Activated naive CD8-positive, alpha-beta T cell treated with anti-CD3 and anti-CD28 coated beads for 36 hours (primary cell): ENCODE data around the gene RBMY1A1. TPM values are rescaled to one million over a fixed set of nuclear protein-coding genes. Genes with fewer than 3 reads are reported as not detected.
"Not testable (repeated sequence)": the region's sequence is repeated elsewhere in the genome, so short reads cannot be mapped to it uniquely, and the experiment has no call there.

Experiments
- DNase-seq: peaks from one replicate; pipeline ENCODE4 v3.0.0; 2021
- H3K27ac Mint-ChIP-seq: one replicate; pipeline ENCODE4 v1.8.0; 2022; ENCODE audit warnings: mild to moderate bottlenecking, moderate library complexity, mixed read lengths
- H3K27me3 Mint-ChIP-seq: one replicate; pipeline ENCODE4 v1.8.0; 2022; ENCODE audit warnings: mild to moderate bottlenecking, mixed read lengths
- H3K36me3 Mint-ChIP-seq: one replicate; pipeline ENCODE4 v1.8.0; 2021; ENCODE audit warnings: mild to moderate bottlenecking, mixed read lengths
- H3K4me1 Mint-ChIP-seq: one replicate; pipeline ENCODE4 v1.8.0; 2021; ENCODE audit warnings: mixed read lengths
- H3K4me3 Mint-ChIP-seq: one replicate; pipeline ENCODE4 v1.8.0; 2022; ENCODE audit warnings: mild to moderate bottlenecking, moderate library complexity, mixed read lengths
- H3K9me3 Mint-ChIP-seq: one replicate; pipeline ENCODE4 v1.8.0; 2022; ENCODE audit warnings: mixed read lengths
- total RNA-seq, 2 experiments: library from RNA; stranded (reverse); gene quantifications; one replicate each; pipeline ENCODE4 v1.2.3, GENCODE V29; 2021

The RBMY1A1 gene
- not detected for total RNA-seq

DNA sequence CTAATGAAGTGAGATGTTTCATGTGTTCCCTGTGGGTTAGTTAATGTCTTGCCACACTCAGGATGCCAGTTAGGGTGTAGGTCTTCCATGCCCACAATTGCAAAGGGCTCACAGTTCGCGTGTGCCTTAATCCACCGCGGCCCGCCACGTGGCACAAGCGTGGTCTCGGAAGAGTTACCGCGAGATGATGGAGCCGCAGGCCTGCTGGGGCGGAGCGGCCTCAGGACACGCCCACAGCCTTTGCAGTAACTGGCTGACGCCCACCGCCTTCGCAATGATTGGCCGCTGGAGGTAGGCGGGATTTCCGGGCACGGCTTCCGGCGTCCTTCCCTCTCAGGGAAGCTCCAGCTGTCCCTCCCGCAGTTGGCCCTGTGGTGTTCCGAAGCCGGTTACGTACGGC lies at the start of gene RBMY1A1:
Gene RBMY1A1, plus strand, starts transcription at position 301 of the 400 bp plus-strand sequence. CDS start 2,013 bp downstream, outside the sequence.
- H3K4me1 Mint-ChIP-seq, H3K9me3 Mint-ChIP-seq, DNase-seq, H3K27ac Mint-ChIP-seq, H3K36me3 Mint-ChIP-seq, H3K4me3 Mint-ChIP-seq, H3K27me3 Mint-ChIP-seq: not testable (repeated sequence)

DNA sequence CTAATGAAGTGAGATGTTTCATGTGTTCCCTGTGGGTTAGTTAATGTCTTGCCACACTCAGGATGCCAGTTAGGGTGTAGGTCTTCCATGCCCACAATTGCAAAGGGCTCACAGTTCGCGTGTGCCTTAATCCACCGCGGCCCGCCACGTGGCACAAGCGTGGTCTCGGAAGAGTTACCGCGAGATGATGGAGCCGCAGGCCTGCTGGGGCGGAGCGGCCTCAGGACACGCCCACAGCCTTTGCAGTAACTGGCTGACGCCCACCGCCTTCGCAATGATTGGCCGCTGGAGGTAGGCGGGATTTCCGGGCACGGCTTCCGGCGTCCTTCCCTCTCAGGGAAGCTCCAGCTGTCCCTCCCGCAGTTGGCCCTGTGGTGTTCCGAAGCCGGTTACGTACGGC lies 23.6 kb upstream of the RBMY1A1 start, which contains the start of gene RBMY1B:
Gene RBMY1B, plus strand, starts transcription at position 301 of the 400 bp plus-strand sequence. CDS start 2,013 bp downstream, outside the sequence.
- H3K4me3 Mint-ChIP-seq, DNase-seq, H3K9me3 Mint-ChIP-seq, H3K36me3 Mint-ChIP-seq, H3K27me3 Mint-ChIP-seq, H3K27ac Mint-ChIP-seq, H3K4me1 Mint-ChIP-seq: not testable (repeated sequence)

DNA sequence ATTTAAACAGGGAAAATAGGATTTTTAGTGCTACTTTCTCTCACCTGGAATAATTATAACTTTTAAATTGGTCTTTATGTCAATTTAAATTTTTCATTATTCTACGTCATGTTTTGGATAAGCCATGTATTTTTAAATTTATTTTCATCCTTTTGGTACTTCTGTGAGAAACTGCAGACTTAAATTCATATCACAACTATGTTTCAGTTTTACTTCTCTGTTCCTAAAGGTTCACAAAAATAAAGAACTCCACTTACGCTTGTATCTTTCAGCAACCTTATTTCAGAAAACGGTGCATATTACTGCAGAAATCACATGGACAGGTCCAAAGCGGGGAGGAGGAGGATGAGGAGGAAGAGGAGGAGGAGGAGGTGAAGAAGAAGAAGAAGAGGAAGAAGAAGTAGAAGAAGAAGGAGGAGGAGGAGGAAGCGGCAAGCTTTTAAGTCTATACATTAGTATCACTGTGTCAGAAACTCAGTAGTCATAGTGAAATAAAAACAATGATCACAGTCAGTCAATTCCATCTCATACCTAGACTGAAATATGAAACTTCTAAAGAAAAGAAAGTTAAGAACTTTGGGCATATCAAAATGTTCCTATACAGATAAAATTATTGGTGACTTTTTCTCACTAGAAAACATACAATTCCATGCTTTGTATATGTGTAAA lies 24.8 kb downstream of the RBMY1A1 start:
- H3K27me3 Mint-ChIP-seq, H3K4me1 Mint-ChIP-seq, H3K27ac Mint-ChIP-seq, DNase-seq, H3K9me3 Mint-ChIP-seq, H3K4me3 Mint-ChIP-seq, H3K36me3 Mint-ChIP-seq: not testable (repeated sequence)

DNA sequence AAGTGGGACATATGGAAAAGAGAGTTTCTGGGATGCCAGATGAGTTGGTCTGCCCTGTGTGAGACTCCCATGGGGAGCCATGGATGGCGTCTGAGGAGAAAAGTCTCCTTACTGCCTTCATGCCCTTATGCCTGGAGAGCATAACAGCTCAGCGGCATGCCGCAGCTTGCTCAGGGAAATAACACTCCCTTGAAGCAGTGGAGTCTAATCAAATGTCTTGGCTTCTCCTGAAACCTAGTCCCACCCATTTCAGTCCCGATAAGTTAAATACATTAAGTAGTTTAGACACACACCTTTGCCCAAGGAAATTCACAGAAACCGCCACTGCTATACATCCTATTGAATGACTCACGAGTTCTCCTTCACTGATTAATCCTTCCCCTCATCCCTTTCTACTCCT lies 50.8 kb downstream of the RBMY1A1 start:
- H3K27ac Mint-ChIP-seq, result no peak overlapping the region
- H3K4me3 Mint-ChIP-seq, result no peak overlapping the region
- H3K4me1 Mint-ChIP-seq, result no peaks in the 10 kb centered on the region
- no peaks in the 10 kb centered on the region for H3K36me3 Mint-ChIP-seq
- DNase-seq, result no peak
- H3K9me3 Mint-ChIP-seq, result no peaks in the 10 kb centered on the region
- no peaks in the 10 kb centered on the region for H3K27me3 Mint-ChIP-seq

DNA sequence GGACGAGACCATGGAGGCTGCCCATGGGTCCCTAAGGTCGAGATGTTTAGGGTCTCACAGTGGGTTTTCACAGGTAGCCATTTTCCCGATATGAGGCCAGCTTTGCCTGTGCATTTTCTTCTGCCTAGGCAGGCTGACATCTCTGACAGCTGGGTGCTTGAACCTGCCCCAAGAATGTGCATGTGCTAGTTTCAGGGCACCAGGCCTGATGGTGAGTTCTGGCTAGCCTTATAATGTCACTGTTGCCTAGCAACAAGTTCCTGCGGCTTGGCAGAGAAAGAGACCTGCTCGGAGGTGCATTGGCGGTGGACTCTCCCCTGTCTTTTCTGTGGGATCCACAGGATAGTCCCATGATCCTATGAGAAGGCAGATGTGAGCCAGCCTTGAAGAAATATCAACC lies 51.8 kb downstream of the RBMY1A1 start:
- H3K9me3 Mint-ChIP-seq, H3K4me1 Mint-ChIP-seq, H3K27ac Mint-ChIP-seq, DNase-seq, H3K36me3 Mint-ChIP-seq, H3K27me3 Mint-ChIP-seq, H3K4me3 Mint-ChIP-seq: not testable (repeated sequence)

DNA sequence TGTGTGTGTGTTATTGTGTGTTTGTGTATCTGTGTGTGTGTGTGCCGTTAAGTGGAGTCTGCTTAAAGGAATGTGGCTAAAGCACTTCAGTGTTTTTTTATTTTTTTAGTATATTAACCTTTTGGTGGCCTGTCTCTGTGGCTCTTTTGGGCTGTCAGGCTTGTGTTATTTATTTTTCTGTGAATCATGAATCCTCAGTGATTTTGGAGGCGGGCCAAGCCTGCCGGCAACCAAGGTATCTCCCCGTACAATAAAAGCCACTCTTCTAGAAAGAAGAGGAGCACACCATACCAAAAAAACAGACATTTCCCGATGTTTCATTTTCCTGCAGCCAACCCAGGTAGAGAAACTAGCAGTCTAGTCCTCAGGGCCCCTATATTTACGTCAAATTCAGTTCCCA lies 57.4 kb downstream of the RBMY1A1 start:
- H3K9me3 Mint-ChIP-seq, result no peaks in the 10 kb centered on the region
- DNase-seq, result no peak
- H3K27me3 Mint-ChIP-seq, result no peaks in the 10 kb centered on the region
- no peak overlapping the region for H3K27ac Mint-ChIP-seq
- no peaks in the 10 kb centered on the region for H3K36me3 Mint-ChIP-seq
- H3K4me1 Mint-ChIP-seq, result no peaks in the 10 kb centered on the region
- H3K4me3 Mint-ChIP-seq, result no peak overlapping the region

DNA sequence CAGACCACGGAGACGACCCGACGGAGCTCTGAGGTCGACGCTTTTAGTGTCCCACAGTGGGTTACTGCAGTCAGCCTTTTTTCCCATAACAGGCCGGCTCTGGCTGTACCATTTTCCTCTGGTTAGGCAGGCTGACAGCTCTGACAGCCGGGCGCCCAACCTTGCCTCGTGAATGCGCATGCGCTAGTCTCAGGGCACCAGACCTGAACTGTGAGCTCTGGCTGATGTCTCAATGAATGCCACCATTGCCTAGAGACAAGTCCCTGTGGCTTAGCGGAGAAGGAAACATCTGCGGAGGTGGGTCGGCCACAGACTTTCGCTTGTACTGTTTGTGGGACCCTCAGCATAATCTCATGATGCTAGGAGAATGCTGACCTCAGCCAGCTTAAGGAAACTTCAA lies 61.6 kb downstream of the RBMY1A1 start:
- not testable (repeated sequence) for H3K36me3 Mint-ChIP-seq, H3K9me3 Mint-ChIP-seq, H3K4me3 Mint-ChIP-seq

More for the DNA sequence above, 61.6 kb downstream of the RBMY1A1 start:
- H3K27ac Mint-ChIP-seq, H3K4me1 Mint-ChIP-seq, DNase-seq, H3K27me3 Mint-ChIP-seq: not testable (repeated sequence)

Other genes starting within 250 kb of the RBMY1A1 start
- not detected for gene RBMY1B, start 23.5 kb upstream of the RBMY1A1 start, total RNA-seq